Measurements from ENCODE around the gene ZNF319. TPM values are rescaled to one million over a fixed set of nuclear protein-coding genes. Genes with fewer than 3 reads are reported as not detected.

ZNF319 gene
- total and polyA plus RNA-seq, 10 of the 15 experiments (the other 5 are each of a cell fraction or from before 2014, with no cell fraction given): 0.29 to 7.4 (median 1.7) TPM

- BruUV-seq (replicated peaks): no TSS peak
- FAIRE-seq: no peak
- WGBS (ENCODE audit: insufficient coverage, insufficient replicate concordance, low lambda C conversion rate, missing lambda C conversion rate): 49% methylated on average over 12 of the region's 12 CpGs
- Histone ChIP-seq H3K36me3 (ENCODE audit: control insufficient read depth in 2 of 2, insufficient read depth in 2 of 2, low read length in 1 of 2) (no peaks in the 10 kb centered on the region), H3K27ac (ENCODE audit: control insufficient read depth, insufficient read depth) (no peak overlapping the region), H3K27me3 (replicated peaks in 1 of 2; ENCODE audit: control insufficient read depth in 2 of 2, insufficient read depth in 2 of 2, low read length in 1 of 2) (no peaks in the 10 kb centered on the region), H3K4me3 (no peak overlapping the region), H3K9ac (ENCODE audit: control insufficient read depth, insufficient read depth, low read length) (no peak overlapping the region), H3K79me2 (ENCODE audit: control insufficient read depth, insufficient read depth, low read length) (no peaks in the 10 kb centered on the region), H4K20me1 (ENCODE audit: control insufficient read depth, insufficient read depth) (no peaks in the 10 kb centered on the region), H3K4me1 (ENCODE audit: control insufficient read depth, insufficient read depth, low read length) (no peaks in the 10 kb centered on the region), H3K4me2 (ENCODE audit: control insufficient read depth, insufficient read depth) (no peak overlapping the region), H3K9me3 (replicated peaks; ENCODE audit: control insufficient read depth, insufficient read depth, low read length) (no peaks in the 10 kb centered on the region), H2AFZ (ENCODE audit: control insufficient read depth, low read depth, low read length) (no peak overlapping the region)
- no peak for ATAC-seq
- TF ChIP-seq YBX1 (IDR thresholded peaks at IDR 0.05) (no peak), SPI1 (IDR thresholded peaks at IDR 0.05; ENCODE audit: borderline replicate concordance, insufficient read depth, low read depth, low read length) (no peak), ATF7 (IDR thresholded peaks at IDR 0.05; ENCODE audit: low read depth) (no peak), NFYB (IDR thresholded peaks at IDR 0.05; ENCODE audit: insufficient read depth, low read depth, low read length) (no peak), POLR2AphosphoS2 (IDR thresholded peaks at IDR 0.05; ENCODE audit: low read depth, low read length) (no peak), TCF3 (IDR thresholded peaks at IDR 0.05; ENCODE audit: borderline replicate concordance, insufficient read depth, low read depth, low read length) (no peak), CHD1 (IDR thresholded peaks at IDR 0.05; ENCODE audit: low read depth, low read length) (no peak), TCF7 (IDR thresholded peaks at IDR 0.05; ENCODE audit: borderline replicate concordance) (no peak), KDM1A (IDR thresholded peaks at IDR 0.05; ENCODE audit: borderline replicate concordance) (no peak), ZNF622 (IDR thresholded peaks at IDR 0.05) (no peak), POU2F2 (IDR thresholded peaks at IDR 0.05; ENCODE audit: borderline replicate concordance, low read depth, low read length) (no peak), RUNX3 (IDR thresholded peaks at IDR 0.05; ENCODE audit: low read length) (no peak)
- TF ChIP-seq, protein P1, sequence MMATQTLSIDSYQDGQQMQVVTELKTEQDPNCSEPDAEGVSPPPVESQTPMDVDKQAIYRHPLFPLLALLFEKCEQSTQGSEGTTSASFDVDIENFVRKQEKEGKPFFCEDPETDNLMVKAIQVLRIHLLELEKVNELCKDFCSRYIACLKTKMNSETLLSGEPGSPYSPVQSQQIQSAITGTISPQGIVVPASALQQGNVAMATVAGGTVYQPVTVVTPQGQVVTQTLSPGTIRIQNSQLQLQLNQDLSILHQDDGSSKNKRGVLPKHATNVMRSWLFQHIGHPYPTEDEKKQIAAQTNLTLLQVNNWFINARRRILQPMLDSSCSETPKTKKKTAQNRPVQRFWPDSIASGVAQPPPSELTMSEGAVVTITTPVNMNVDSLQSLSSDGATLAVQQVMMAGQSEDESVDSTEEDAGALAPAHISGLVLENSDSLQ (IDR thresholded peaks at IDR 0.05): no peak
- in situ Hi-C loops (cut with MboI) (no loop called here), intact Hi-C loops (cut with micrococcal nuclease; ENCODE audit: unreplicated experiment) (no loop called here)
- ChIA-PET RAD21 (ENCODE audit: unreplicated experiment) (no interaction called here), POLR2A (interaction anchor here (0.6 kb wide), 1 partner anchor 423 kb away, joined by 8 read pairs; no protein-coding TSS in a partner anchor), SMC1A (ENCODE audit: uncharacterized antibody, unreplicated experiment) (no interaction called here), CTCF (interaction anchor here (1.0 kb wide), 1 partner anchor 11 kb away, joined by 3 read pairs; no protein-coding TSS in a partner anchor)
- DNase-seq (ENCODE audit: low read depth, low spot score): no peak
These were observed 44.8 kb downstream of the ZNF319 start for GRCh38 chr16:57955572-57956188.

All from GM12878 (cell line).